WTC11 (cell line): ENCODE data around the gene PLCD4. TPM values are rescaled to one million over a fixed set of nuclear protein-coding genes. Genes with fewer than 3 reads are reported as not detected.

ENCODE experiments used
- ATAC-seq: fragments of 200-7000 bp; cut with Tn5 transposase; 2 replicates; pipeline ENCODE4 v1.10.0; 2021; ENCODE audit warnings: mild to moderate bottlenecking, moderate library complexity
- CTCF ChIA-PET: fragments of 300-600 bp; sonication (Branson Sonifier 250); formaldehyde crosslinking; loops from one replicate; lab custom pipeline; 2021; ENCODE audit warnings: antibody characterized with exemption; lab: Charles Lee
- POLR2A ChIA-PET: fragments of 350-600 bp; sonication (Branson Sonifier 250); formaldehyde crosslinking; loops from one replicate; lab custom pipeline; 2021; ENCODE audit warnings: antibody characterized with exemption; lab: Charles Lee
- DNase-seq: peaks from one replicate; pipeline ENCODE4 v3.0.0; 2021; ENCODE audit warnings: low spot score
- H3K27ac Mint-ChIP-seq: 2 replicates; pipeline ENCODE4 v1.8.0; 2021; ENCODE audit warnings: mixed read lengths
- H3K27me3 Mint-ChIP-seq: 2 replicates; pipeline ENCODE4 v1.8.0; 2021; ENCODE audit warnings: low read depth, mild to moderate bottlenecking, moderate library complexity, mixed read lengths
- H3K36me3 Mint-ChIP-seq: 2 replicates; pipeline ENCODE4 v1.8.0; 2021; ENCODE audit warnings: mixed read lengths
- H3K4me1 Mint-ChIP-seq: 2 replicates; pipeline ENCODE4 v1.8.0; 2022; ENCODE audit warnings: mixed read lengths
- H3K4me3 Mint-ChIP-seq: 2 replicates; pipeline ENCODE4 v1.8.0; 2021; ENCODE audit warnings: mild to moderate bottlenecking, moderate library complexity, mixed read lengths
- H3K9me3 Mint-ChIP-seq: 2 replicates; pipeline ENCODE4 v1.8.0; 2021; ENCODE audit warnings: mixed read lengths
- AFF4 ChIP-seq: sonication (generic); formaldehyde crosslinking; IDR thresholded peaks from 2 replicates; pipeline ENCODE4 v1.8.1; 2023; ENCODE audit warnings: mild to moderate bottlenecking, missing genetic modification reagents, borderline replicate concordance
- ARID4B ChIP-seq: sonication (generic); formaldehyde crosslinking; IDR thresholded peaks from 2 replicates; pipeline ENCODE4 v1.8.0; 2023; ENCODE audit warnings: missing genetic modification reagents, mild to moderate bottlenecking, borderline replicate concordance
- CDX4 ChIP-seq: fragments of 250-450 bp; sonication (Bioruptor Pico); IDR thresholded peaks from 2 replicates; pipeline ENCODE4 v1.9.0; 2021; ENCODE audit warnings: moderate library complexity, mild to moderate bottlenecking, inconsistent platforms, borderline replicate concordance
- EMX1 ChIP-seq: fragments of 250-450 bp; sonication (Bioruptor Pico); IDR thresholded peaks from 2 replicates; pipeline ENCODE4 v1.8.0; 2021; ENCODE audit warnings: mild to moderate bottlenecking
- ERG ChIP-seq: fragments of 250-450 bp; sonication (Bioruptor Pico); IDR thresholded peaks from 2 replicates; pipeline ENCODE4 v1.8.0; 2021; ENCODE audit warnings: mild to moderate bottlenecking
- FOXK1 ChIP-seq: sonication (generic); formaldehyde crosslinking; IDR thresholded peaks from 2 replicates; pipeline ENCODE4 v1.8.0; 2022; ENCODE audit warnings: mild to moderate bottlenecking, moderate library complexity, missing genetic modification reagents
- HMGXB4 ChIP-seq: sonication (generic); formaldehyde crosslinking; IDR thresholded peaks from 2 replicates; pipeline ENCODE4 v1.8.1; 2023; ENCODE audit warnings: mild to moderate bottlenecking, moderate library complexity, missing genetic modification reagents
- JAZF1 ChIP-seq: fragments of 250-450 bp; sonication (Bioruptor Pico); IDR thresholded peaks from 2 replicates; pipeline ENCODE4 v1.9.0; 2021; ENCODE audit warnings: moderate library complexity, mild to moderate bottlenecking, inconsistent platforms
- MLX ChIP-seq: sonication (generic); formaldehyde crosslinking; IDR thresholded peaks from 2 replicates; pipeline ENCODE4 v1.8.1; 2023; ENCODE audit warnings: mild to moderate bottlenecking, missing genetic modification reagents, moderate library complexity
- NR1H2 ChIP-seq: sonication (generic); formaldehyde crosslinking; IDR thresholded peaks from 2 replicates; pipeline ENCODE4 v1.9.0; 2021; ENCODE audit warnings: mild to moderate bottlenecking, moderate library complexity, missing genetic modification reagents
- SOX15 ChIP-seq: fragments of 250-450 bp; sonication (Bioruptor Pico); IDR thresholded peaks from 2 replicates; pipeline ENCODE4 v1.9.0; 2021; ENCODE audit warnings: mild to moderate bottlenecking
- ZNF232 ChIP-seq: sonication (generic); formaldehyde crosslinking; IDR thresholded peaks from 2 replicates; pipeline ENCODE4 v1.8.0; 2022; ENCODE audit warnings: mild to moderate bottlenecking, missing genetic modification reagents
- ZNF281 ChIP-seq: sonication (generic); formaldehyde crosslinking; IDR thresholded peaks from 2 replicates; pipeline ENCODE4 v1.8.0; 2023; ENCODE audit warnings: mild to moderate bottlenecking, missing genetic modification reagents
- ZNF317 ChIP-seq: sonication (generic); formaldehyde crosslinking; IDR thresholded peaks from 2 replicates; pipeline ENCODE4 v1.8.1; 2023; ENCODE audit warnings: low read depth, mild to moderate bottlenecking, moderate library complexity, missing genetic modification reagents, borderline replicate concordance
- total RNA-seq: library from RNA; stranded (reverse); gene quantifications from 3 replicates; pipeline ENCODE4 v1.2.3, GENCODE V29; 2021

Gene PLCD4
- total RNA-seq, 1 experiment from 2014 or later = 0.28 TPM

GRCh38 chr2:218626369-218626768 is 18.7 kb downstream of the PLCD4 start:
- H3K9me3 Mint-ChIP-seq = no peaks in the 10 kb centered on the region
- no peak overlapping the region for H3K4me3 Mint-ChIP-seq
- ATAC-seq (no peak), DNase-seq (no peak)
- no peak overlapping the region for H3K27ac Mint-ChIP-seq
- H3K27me3 Mint-ChIP-seq = no peaks in the 10 kb centered on the region
- peaks cover 3% of the 10 kb centered on the region for H3K4me1 Mint-ChIP-seq
- CTCF ChIA-PET = interaction anchor here (1.5 kb wide), 1 partner anchor 19 kb away, joined by 3 read pairs; the partner anchor contains the start of gene PLCD4
- H3K36me3 Mint-ChIP-seq = no peaks in the 10 kb centered on the region
- POLR2A ChIA-PET = interaction anchor here (0.7 kb wide), 1 partner anchor 150 kb away, joined by 3 read pairs; no protein-coding TSS in a partner anchor
- TF ChIP-seq AFF4 (CRISPR knock-in tag) (no peak), FOXK1 (no peak), ZNF232 (CRISPR knock-in tag) (no peak), ARID4B (CRISPR knock-in tag) (no peak)

- H3K27ac Mint-ChIP-seq = no peak overlapping the region
- no peak for DNase-seq
- no peaks in the 10 kb centered on the region for H3K36me3 Mint-ChIP-seq
- H3K9me3 Mint-ChIP-seq = no peaks in the 10 kb centered on the region
- ChIA-PET POLR2A (no interaction called here), CTCF (no interaction called here)
- H3K4me1 Mint-ChIP-seq = peaks cover 3% of the 10 kb centered on the region
- ATAC-seq = no peak
- TF ChIP-seq EMX1 (CRISPR knock-in tag) (no peak), MLX (CRISPR knock-in tag) (no peak), ERG (CRISPR knock-in tag) (no peak), SOX15 (CRISPR knock-in tag) (no peak), JAZF1 (CRISPR knock-in tag) (no peak), ZNF317 (CRISPR knock-in tag) (no peak), ZNF281 (CRISPR knock-in tag) (no peak), NR1H2 (no peak), HMGXB4 (CRISPR knock-in tag) (no peak), CDX4 (CRISPR knock-in tag) (no peak)
- TF ChIP-seq, all 79 proteins: peak for 0
- H3K4me3 Mint-ChIP-seq = no peak overlapping the region
- no peaks in the 10 kb centered on the region for H3K27me3 Mint-ChIP-seq
Measured at GRCh38 chr2:218627939-218628338, 20.2 kb downstream of the PLCD4 start.
